Endothelial cell (in vitro differentiated cells): ENCODE results near the gene UGT3A1. TPM values are rescaled to one million over a fixed set of nuclear protein-coding genes. Genes with fewer than 3 reads are reported as not detected.
"Not testable (repeated sequence)": the region's sequence is repeated elsewhere in the genome, so short reads cannot be mapped to it uniquely, and the experiment has no call there.

Experiments
- DNase-seq: peaks from one replicate; pipeline ENCODE4 v3.0.0; 2021; ENCODE audit warnings: low spot score
- H3K27ac Mint-ChIP-seq: one replicate; pipeline ENCODE4 v1.8.0; 2021; ENCODE audit warnings: mixed read lengths, inconsistent platforms; ENCODE audit not compliant: unreplicated experiment
- H3K27me3 Mint-ChIP-seq: one replicate; pipeline ENCODE4 v1.8.0; 2021; ENCODE audit warnings: mild to moderate bottlenecking, moderate library complexity, mixed read lengths, inconsistent platforms; ENCODE audit not compliant: unreplicated experiment
- H3K36me3 Mint-ChIP-seq: one replicate; pipeline ENCODE4 v1.8.0; 2021; ENCODE audit warnings: mild to moderate bottlenecking, low read depth, mixed read lengths, inconsistent platforms; ENCODE audit not compliant: unreplicated experiment
- H3K4me1 Mint-ChIP-seq: one replicate; pipeline ENCODE4 v1.8.0; 2021; ENCODE audit warnings: mild to moderate bottlenecking, mixed read lengths, inconsistent platforms; ENCODE audit not compliant: unreplicated experiment
- H3K4me3 Mint-ChIP-seq: one replicate; pipeline ENCODE4 v1.8.0; 2021; ENCODE audit warnings: mild to moderate bottlenecking, mixed read lengths, inconsistent platforms; ENCODE audit not compliant: unreplicated experiment
- H3K9me3 Mint-ChIP-seq: one replicate; pipeline ENCODE4 v1.8.0; 2021; ENCODE audit warnings: mixed read lengths, inconsistent platforms; ENCODE audit not compliant: unreplicated experiment
- CTCF ChIP-seq: fragments of 200-600 bp; sonication (generic); IDR thresholded peaks from one replicate; pipeline ENCODE4 v1.5.0; 2021; ENCODE audit warnings: antibody characterized with exemption; ENCODE audit not compliant: unreplicated experiment
- total RNA-seq: library from RNA; stranded (reverse); fragmentation: NEBNext Ultra II Directional; extraction: Animal tissue kit (Norgen Biotek cat#: 25700); gene quantifications from one replicate; pipeline ENCODE4 v1.2.1, GENCODE V29; 2021; ENCODE audit not compliant: unreplicated experiment

Gene UGT3A1
- total RNA-seq, 1 donor from 2014 or later = 0.85 TPM

GRCh38 chr5:36031223-36031622 lies 40.0 kb upstream of the UGT3A1 start:
- no peak for TF ChIP-seq CTCF
- no peak for DNase-seq
- Mint-ChIP-seq H3K27ac (no peak overlapping the region), H3K4me1 (no peaks in the 10 kb centered on the region), H3K4me3 (no peak overlapping the region), H3K27me3 (peaks cover 5% of the 10 kb centered on the region), H3K36me3 (peaks cover 4% of the 10 kb centered on the region), H3K9me3 (no peaks in the 10 kb centered on the region)

- H3K9me3 Mint-ChIP-seq = no peaks in the 10 kb centered on the region
- no peak for DNase-seq
- H3K36me3 Mint-ChIP-seq = peaks cover 4% of the 10 kb centered on the region
- TF ChIP-seq CTCF = no peak
- no peaks in the 10 kb centered on the region for H3K4me1 Mint-ChIP-seq
- H3K4me3 Mint-ChIP-seq = no peak overlapping the region
- peaks cover 4% of the 10 kb centered on the region for H3K27me3 Mint-ChIP-seq
- no peak overlapping the region for H3K27ac Mint-ChIP-seq
These were observed 38.7 kb upstream of the UGT3A1 start for GRCh38 chr5:36029914-36030313.

- Mint-ChIP-seq H3K36me3 (peaks cover 4% of the 10 kb centered on the region), H3K9me3 (no peaks in the 10 kb centered on the region), H3K4me3 (no peak overlapping the region), H3K4me1 (no peaks in the 10 kb centered on the region), H3K27ac (no peak overlapping the region), H3K27me3 (peaks cover 2% of the 10 kb centered on the region)
- DNase-seq = no peak
- no peak for TF ChIP-seq CTCF
These were observed 37.8 kb upstream of the UGT3A1 start for GRCh38 chr5:36028816-36029465.

- peaks cover 2% of the 10 kb centered on the region for H3K27me3 Mint-ChIP-seq
- no peak overlapping the region for H3K4me3 Mint-ChIP-seq
- H3K36me3 Mint-ChIP-seq = peaks cover 5% of the 10 kb centered on the region
- no peak for TF ChIP-seq CTCF
- no peaks in the 10 kb centered on the region for H3K4me1 Mint-ChIP-seq
- H3K27ac Mint-ChIP-seq = no peak overlapping the region
- no peaks in the 10 kb centered on the region for H3K9me3 Mint-ChIP-seq
- no peak for DNase-seq
These were observed 36.5 kb upstream of the UGT3A1 start for GRCh38 chr5:36027711-36028110.

- no peak for TF ChIP-seq CTCF
- H3K4me1 Mint-ChIP-seq = no peaks in the 10 kb centered on the region
These were observed 35.7 kb upstream of the UGT3A1 start for GRCh38 chr5:36026706-36027465.

GRCh38 chr5:36022246-36022645 lies 31.1 kb upstream of the UGT3A1 start:
- H3K27me3 Mint-ChIP-seq, H3K4me3 Mint-ChIP-seq, DNase-seq, H3K36me3 Mint-ChIP-seq, H3K27ac Mint-ChIP-seq, H3K9me3 Mint-ChIP-seq, H3K4me1 Mint-ChIP-seq: not testable (repeated sequence)

More at GRCh38 chr5:36026706-36027465, 35.7 kb upstream of the UGT3A1 start:
- peaks cover 2% of the 10 kb centered on the region for H3K27me3 Mint-ChIP-seq
- H3K9me3 Mint-ChIP-seq = no peaks in the 10 kb centered on the region
- DNase-seq = no peak
- H3K36me3 Mint-ChIP-seq = peaks cover 6% of the 10 kb centered on the region
- H3K27ac Mint-ChIP-seq = no peak overlapping the region
- H3K4me3 Mint-ChIP-seq = no peak overlapping the region

- H3K27me3 Mint-ChIP-seq, H3K9me3 Mint-ChIP-seq, H3K4me3 Mint-ChIP-seq, H3K27ac Mint-ChIP-seq, H3K4me1 Mint-ChIP-seq, DNase-seq: not testable (repeated sequence)
- H3K36me3 Mint-ChIP-seq = peaks cover 13% of the 10 kb centered on the region
These were observed 28.4 kb upstream of the UGT3A1 start for GRCh38 chr5:36019584-36019983.
